BLaER1 (cell line): ENCODE measurements around the gene ABHD4.

ENCODE experiments used
- H3K27ac ChIP-seq: shearing (Covaris generic); formaldehyde crosslinking; 2 replicates; pipeline ENCODE4 v1.8.1; 2022
- H3K27me3 ChIP-seq: shearing (Covaris generic); formaldehyde crosslinking; 2 replicates; pipeline ENCODE4 v1.8.1; 2022
- H3K36me3 ChIP-seq: shearing (Covaris generic); formaldehyde crosslinking; 2 replicates; pipeline ENCODE4 v1.8.1; 2022
- H3K4me1 ChIP-seq: shearing (Covaris generic); formaldehyde crosslinking; 2 replicates; pipeline ENCODE4 v1.8.1; 2022
- H3K4me2 ChIP-seq: shearing (Covaris generic); formaldehyde crosslinking; 2 replicates; pipeline ENCODE4 v1.8.1; 2022
- H3K4me3 ChIP-seq: shearing (Covaris generic); formaldehyde crosslinking; 2 replicates; pipeline ENCODE4 v1.8.1; 2022
- H3K9ac ChIP-seq: shearing (Covaris generic); formaldehyde crosslinking; 2 replicates; pipeline ENCODE4 v1.8.1; 2022
- H3K9me3 ChIP-seq: shearing (Covaris generic); formaldehyde crosslinking; 2 replicates; pipeline ENCODE4 v1.8.1; 2022
- H4K20me1 ChIP-seq: shearing (Covaris generic); formaldehyde crosslinking; 2 replicates; pipeline ENCODE4 v1.8.1; 2022
- Cebpa-rat ChIP-seq: shearing (Covaris generic); IDR thresholded peaks from 2 replicates; pipeline ENCODE4 v1.8.1; 2022

Gene ABHD4

GRCh38 chr14:22641846-22642245 is 43.7 kb downstream of the ABHD4 start:
- no peaks in the 10 kb centered on the region for H3K4me1 ChIP-seq
- H3K4me2 ChIP-seq = no peak overlapping the region
- no peak for TF ChIP-seq Cebpa-rat
- H3K27ac ChIP-seq = no peak overlapping the region
- no peaks in the 10 kb centered on the region for H3K36me3 ChIP-seq
- H3K27me3 ChIP-seq = no peaks in the 10 kb centered on the region
- H3K9me3 ChIP-seq = peaks cover 5% of the 10 kb centered on the region; the same call in 1 of the 2 replicates
- H4K20me1 ChIP-seq = no peaks in the 10 kb centered on the region
- no peak overlapping the region for H3K4me3 ChIP-seq
- H3K9ac ChIP-seq = no peak overlapping the region

GRCh38 chr14:22644305-22644635 is 46.2 kb downstream of the ABHD4 start, which contains the start of gene OR6J1:
OR6J1 (minus strand) TSS chr14:22644352; CDS start chr14:22634811, 9,541 bp downstream.
- H3K4me1 ChIP-seq = no peaks in the 10 kb centered on the region
- no peaks in the 10 kb centered on the region for H3K36me3 ChIP-seq
- no peaks in the 10 kb centered on the region for H3K27me3 ChIP-seq
- H3K4me2 ChIP-seq = no peak within 1 kb of the TSS
- no peaks in the 10 kb centered on the region for H4K20me1 ChIP-seq
- H3K27ac ChIP-seq = no peak within 1 kb of the TSS
- H3K9me3 ChIP-seq = no peaks in the 10 kb centered on the region
- H3K4me3 ChIP-seq = no peak within 1 kb of the TSS
- no peak within 1 kb of the TSS for H3K9ac ChIP-seq
- TF ChIP-seq Cebpa-rat = no peak

GRCh38 chr14:22646570-22647254 is 48.6 kb downstream of the ABHD4 start:
- H3K27ac ChIP-seq = no peak overlapping the region
- H3K9ac ChIP-seq = no peak overlapping the region
- H4K20me1 ChIP-seq = no peaks in the 10 kb centered on the region
- peaks cover 16% of the 10 kb centered on the region; the same call in 1 of the 2 replicates for H3K4me1 ChIP-seq
- no peak overlapping the region for H3K4me3 ChIP-seq
- no peak overlapping the region for H3K4me2 ChIP-seq
- H3K27me3 ChIP-seq = no peaks in the 10 kb centered on the region
- no peak for TF ChIP-seq Cebpa-rat
- H3K36me3 ChIP-seq = no peaks in the 10 kb centered on the region
- H3K9me3 ChIP-seq = no peaks in the 10 kb centered on the region

GRCh38 chr14:22648506-22648905 is 50.4 kb downstream of the ABHD4 start:
- H3K4me2 ChIP-seq = no peak overlapping the region
- no peaks in the 10 kb centered on the region for H3K27me3 ChIP-seq
- no peaks in the 10 kb centered on the region for H3K9me3 ChIP-seq
- H4K20me1 ChIP-seq = no peaks in the 10 kb centered on the region
- no peak overlapping the region for H3K27ac ChIP-seq
- no peak for TF ChIP-seq Cebpa-rat
- no peak overlapping the region for H3K4me3 ChIP-seq
- no peak overlapping the region for H3K9ac ChIP-seq
- no peaks in the 10 kb centered on the region for H3K36me3 ChIP-seq
- H3K4me1 ChIP-seq = peaks cover 16% of the 10 kb centered on the region; the same call in 1 of the 2 replicates

- TF ChIP-seq Cebpa-rat = no peak
- Histone ChIP-seq H4K20me1 (no peaks in the 10 kb centered on the region), H3K36me3 (no peaks in the 10 kb centered on the region), H3K9ac (no peak overlapping the region), H3K4me2 (no peak overlapping the region; the same call in 1 of the 2 replicates), H3K27ac (no peak overlapping the region), H3K4me3 (no peak overlapping the region), H3K27me3 (no peaks in the 10 kb centered on the region), H3K4me1 (peaks cover 16% of the 10 kb centered on the region; the same call in 1 of the 2 replicates), H3K9me3 (no peaks in the 10 kb centered on the region)
Measured at GRCh38 chr14:22650046-22650739, 52.1 kb downstream of the ABHD4 start.

- H3K36me3 ChIP-seq = no peaks in the 10 kb centered on the region
- no peaks in the 10 kb centered on the region for H3K9me3 ChIP-seq
- no peak overlapping the region for H3K4me3 ChIP-seq
- H3K4me2 ChIP-seq = peak overlapping the region; percentile 23; the same call in 1 of the 2 replicates
- H4K20me1 ChIP-seq = no peaks in the 10 kb centered on the region
- H3K4me1 ChIP-seq = peaks cover 16% of the 10 kb centered on the region; the same call in 1 of the 2 replicates
- H3K9ac ChIP-seq = no peak overlapping the region
- H3K27me3 ChIP-seq = no peaks in the 10 kb centered on the region
- no peak overlapping the region for H3K27ac ChIP-seq
- no peak for TF ChIP-seq Cebpa-rat
Measured at GRCh38 chr14:22650960-22651521, 52.9 kb downstream of the ABHD4 start.

GRCh38 chr14:22651586-22651985 is 53.5 kb downstream of the ABHD4 start:
- Histone ChIP-seq H4K20me1 (no peaks in the 10 kb centered on the region), H3K9ac (no peak overlapping the region), H3K27ac (no peak overlapping the region)

GRCh38 chr14:22653012-22653621 is 55.0 kb downstream of the ABHD4 start:
- H3K36me3 ChIP-seq = no peaks in the 10 kb centered on the region
- no peak for TF ChIP-seq Cebpa-rat
- no peaks in the 10 kb centered on the region for H4K20me1 ChIP-seq
- no peak overlapping the region for H3K4me3 ChIP-seq
- no peak overlapping the region for H3K9ac ChIP-seq
- H3K4me1 ChIP-seq = peaks cover 27% of the 10 kb centered on the region
- no peak overlapping the region for H3K4me2 ChIP-seq
- no peaks in the 10 kb centered on the region for H3K27me3 ChIP-seq
- no peaks in the 10 kb centered on the region for H3K9me3 ChIP-seq
- no peak overlapping the region for H3K27ac ChIP-seq

More at GRCh38 chr14:22651586-22651985, 53.5 kb downstream of the ABHD4 start:
- no peak for TF ChIP-seq Cebpa-rat
- peaks cover 16% of the 10 kb centered on the region for H3K4me1 ChIP-seq
- no peaks in the 10 kb centered on the region for H3K27me3 ChIP-seq
- H3K36me3 ChIP-seq = no peaks in the 10 kb centered on the region
- no peak overlapping the region for H3K4me3 ChIP-seq
- H3K9me3 ChIP-seq = no peaks in the 10 kb centered on the region
- peak overlapping the region; percentile 23; the same call in 1 of the 2 replicates for H3K4me2 ChIP-seq

GRCh38 chr14:22656226-22656625 is 58.1 kb downstream of the ABHD4 start:
- Histone ChIP-seq H3K4me2 (no peak overlapping the region), H3K9me3 (no peaks in the 10 kb centered on the region), H3K4me3 (no peak overlapping the region), H3K27ac (no peak overlapping the region), H4K20me1 (no peaks in the 10 kb centered on the region), H3K27me3 (no peaks in the 10 kb centered on the region), H3K9ac (no peak overlapping the region), H3K4me1 (peaks cover 17% of the 10 kb centered on the region), H3K36me3 (no peaks in the 10 kb centered on the region)
- TF ChIP-seq Cebpa-rat = no peak
